ENCODE measurements around the gene ECM1. TPM values are rescaled to one million over a fixed set of nuclear protein-coding genes. Genes with fewer than 3 reads are reported as not detected.

ECM1 gene
- total and polyA plus RNA-seq, 2 experiments from 2014 or later = 0.74 to 1.1 TPM

DNA sequence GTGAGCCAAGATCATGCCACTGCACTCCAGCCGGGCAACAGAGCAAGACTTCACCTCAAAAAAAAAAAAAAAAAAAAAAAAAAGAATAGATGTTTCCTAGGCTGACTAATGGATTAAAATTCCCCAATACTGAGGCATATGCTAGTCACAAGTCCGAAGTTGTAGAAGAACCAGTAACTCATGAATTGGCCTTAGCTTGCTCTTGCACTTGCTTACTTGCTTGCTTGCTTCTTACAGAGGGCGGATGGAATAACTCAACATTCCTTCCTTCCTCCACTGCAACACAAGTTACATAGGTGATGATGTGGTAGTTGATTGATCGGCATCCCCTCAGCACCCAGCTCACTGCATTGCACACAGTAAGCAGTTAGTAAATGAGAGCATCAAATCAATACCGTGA is 23.5 kb upstream of the ECM1 start:
- no peak overlapping the region for H3K4me2 ChIP-seq
- no peak overlapping the region for H3K4me3 ChIP-seq
- no peak for TF ChIP-seq NANOG (IDR thresholded peaks at IDR 0.05; ENCODE audit: borderline replicate concordance)
- no peak for TF ChIP-seq EZH2phosphoT487 (IDR thresholded peaks at IDR 0.05; ENCODE audit: unreplicated experiment)
- no peak for TF ChIP-seq ZNF331 (CRISPR knock-in tag; IDR thresholded peaks at IDR 0.05; ENCODE audit: low read depth)
- no peak for TF ChIP-seq JUNB (IDR thresholded peaks at IDR 0.05; ENCODE audit: unreplicated experiment)
- TF ChIP-seq, protein P1, sequence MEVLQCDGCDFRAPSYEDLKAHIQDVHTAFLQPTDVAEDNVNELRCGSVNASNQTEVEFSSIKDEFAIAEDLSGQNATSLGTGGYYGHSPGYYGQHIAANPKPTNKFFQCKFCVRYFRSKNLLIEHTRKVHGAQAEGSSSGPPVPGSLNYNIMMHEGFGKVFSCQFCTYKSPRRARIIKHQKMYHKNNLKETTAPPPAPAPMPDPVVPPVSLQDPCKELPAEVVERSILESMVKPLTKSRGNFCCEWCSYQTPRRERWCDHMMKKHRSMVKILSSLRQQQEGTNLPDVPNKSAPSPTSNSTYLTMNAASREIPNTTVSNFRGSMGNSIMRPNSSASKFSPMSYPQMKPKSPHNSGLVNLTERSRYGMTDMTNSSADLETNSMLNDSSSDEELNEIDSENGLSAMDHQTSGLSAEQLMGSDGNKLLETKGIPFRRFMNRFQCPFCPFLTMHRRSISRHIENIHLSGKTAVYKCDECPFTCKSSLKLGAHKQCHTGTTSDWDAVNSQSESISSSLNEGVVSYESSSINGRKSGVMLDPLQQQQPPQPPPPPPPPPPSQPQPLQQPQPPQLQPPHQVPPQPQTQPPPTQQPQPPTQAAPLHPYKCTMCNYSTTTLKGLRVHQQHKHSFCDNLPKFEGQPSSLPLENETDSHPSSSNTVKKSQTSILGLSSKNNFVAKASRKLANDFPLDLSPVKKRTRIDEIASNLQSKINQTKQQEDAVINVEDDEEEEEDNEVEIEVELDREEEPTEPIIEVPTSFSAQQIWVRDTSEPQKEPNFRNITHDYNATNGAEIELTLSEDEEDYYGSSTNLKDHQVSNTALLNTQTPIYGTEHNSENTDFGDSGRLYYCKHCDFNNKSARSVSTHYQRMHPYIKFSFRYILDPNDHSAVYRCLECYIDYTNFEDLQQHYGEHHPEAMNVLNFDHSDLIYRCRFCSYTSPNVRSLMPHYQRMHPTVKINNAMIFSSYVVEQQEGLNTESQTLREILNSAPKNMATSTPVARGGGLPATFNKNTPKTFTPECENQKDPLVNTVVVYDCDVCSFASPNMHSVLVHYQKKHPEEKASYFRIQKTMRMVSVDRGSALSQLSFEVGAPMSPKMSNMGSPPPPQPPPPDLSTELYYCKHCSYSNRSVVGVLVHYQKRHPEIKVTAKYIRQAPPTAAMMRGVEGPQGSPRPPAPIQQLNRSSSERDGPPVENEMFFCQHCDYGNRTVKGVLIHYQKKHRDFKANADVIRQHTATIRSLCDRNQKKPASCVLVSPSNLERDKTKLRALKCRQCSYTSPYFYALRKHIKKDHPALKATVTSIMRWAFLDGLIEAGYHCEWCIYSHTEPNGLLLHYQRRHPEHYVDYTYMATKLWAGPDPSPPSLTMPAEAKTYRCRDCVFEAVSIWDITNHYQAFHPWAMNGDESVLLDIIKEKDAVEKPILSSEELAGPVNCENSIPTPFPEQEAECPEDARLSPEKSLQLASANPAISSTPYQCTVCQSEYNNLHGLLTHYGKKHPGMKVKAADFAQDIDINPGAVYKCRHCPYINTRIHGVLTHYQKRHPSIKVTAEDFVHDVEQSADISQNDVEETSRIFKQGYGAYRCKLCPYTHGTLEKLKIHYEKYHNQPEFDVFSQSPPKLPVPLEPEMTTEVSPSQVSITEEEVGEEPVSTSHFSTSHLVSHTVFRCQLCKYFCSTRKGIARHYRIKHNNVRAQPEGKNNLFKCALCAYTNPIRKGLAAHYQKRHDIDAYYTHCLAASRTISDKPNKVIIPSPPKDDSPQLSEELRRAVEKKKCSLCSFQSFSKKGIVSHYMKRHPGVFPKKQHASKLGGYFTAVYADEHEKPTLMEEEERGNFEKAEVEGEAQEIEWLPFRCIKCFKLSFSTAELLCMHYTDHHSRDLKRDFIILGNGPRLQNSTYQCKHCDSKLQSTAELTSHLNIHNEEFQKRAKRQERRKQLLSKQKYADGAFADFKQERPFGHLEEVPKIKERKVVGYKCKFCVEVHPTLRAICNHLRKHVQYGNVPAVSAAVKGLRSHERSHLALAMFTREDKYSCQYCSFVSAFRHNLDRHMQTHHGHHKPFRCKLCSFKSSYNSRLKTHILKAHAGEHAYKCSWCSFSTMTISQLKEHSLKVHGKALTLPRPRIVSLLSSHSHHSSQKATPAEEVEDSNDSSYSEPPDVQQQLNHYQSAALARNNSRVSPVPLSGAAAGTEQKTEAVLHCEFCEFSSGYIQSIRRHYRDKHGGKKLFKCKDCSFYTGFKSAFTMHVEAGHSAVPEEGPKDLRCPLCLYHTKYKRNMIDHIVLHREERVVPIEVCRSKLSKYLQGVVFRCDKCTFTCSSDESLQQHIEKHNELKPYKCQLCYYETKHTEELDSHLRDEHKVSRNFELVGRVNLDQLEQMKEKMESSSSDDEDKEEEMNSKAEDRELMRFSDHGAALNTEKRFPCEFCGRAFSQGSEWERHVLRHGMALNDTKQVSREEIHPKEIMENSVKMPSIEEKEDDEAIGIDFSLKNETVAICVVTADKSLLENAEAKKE (CRISPR knock-in tag; IDR thresholded peaks at IDR 0.05) = no peak
- no peak for TF ChIP-seq POLR2AphosphoS5 (IDR thresholded peaks at IDR 0.05; ENCODE audit: low read depth)
- no peak for TF ChIP-seq STAT1 (IDR thresholded peaks at IDR 0.05; ENCODE audit: unreplicated experiment)
- TF ChIP-seq ZNF114 (CRISPR knock-in tag; IDR thresholded peaks at IDR 0.05) = no peak
- TF ChIP-seq, protein P2, sequence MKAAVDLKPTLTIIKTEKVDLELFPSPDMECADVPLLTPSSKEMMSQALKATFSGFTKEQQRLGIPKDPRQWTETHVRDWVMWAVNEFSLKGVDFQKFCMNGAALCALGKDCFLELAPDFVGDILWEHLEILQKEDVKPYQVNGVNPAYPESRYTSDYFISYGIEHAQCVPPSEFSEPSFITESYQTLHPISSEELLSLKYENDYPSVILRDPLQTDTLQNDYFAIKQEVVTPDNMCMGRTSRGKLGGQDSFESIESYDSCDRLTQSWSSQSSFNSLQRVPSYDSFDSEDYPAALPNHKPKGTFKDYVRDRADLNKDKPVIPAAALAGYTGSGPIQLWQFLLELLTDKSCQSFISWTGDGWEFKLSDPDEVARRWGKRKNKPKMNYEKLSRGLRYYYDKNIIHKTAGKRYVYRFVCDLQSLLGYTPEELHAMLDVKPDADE (IDR thresholded peaks at IDR 0.05) = no peak
- TF ChIP-seq EZH2 (IDR thresholded peaks at IDR 0.05; ENCODE audit: low read depth, unreplicated experiment) = no peak

More for the DNA sequence above, 23.5 kb upstream of the ECM1 start:
- H3K9me3 Mint-ChIP-seq = no peaks in the 10 kb centered on the region
- H3K9me2 ChIP-seq (ENCODE audit: insufficient read depth) = no peaks in the 10 kb centered on the region
- no peak overlapping the region for H3K4me3 Mint-ChIP-seq
- no peak overlapping the region for H3K27ac Mint-ChIP-seq
- H3K36me3 Mint-ChIP-seq (ENCODE audit: low read depth) = peaks cover 8% of the 10 kb centered on the region
- DNase-seq (ENCODE audit: low spot score) (no peak), ATAC-seq (no peak)
- peaks cover 8% of the 10 kb centered on the region for H3K4me1 Mint-ChIP-seq
- no peaks in the 10 kb centered on the region for H4K20me1 ChIP-seq (replicated peaks; ENCODE audit: insufficient read depth)
- peaks cover 10% of the 10 kb centered on the region for H3K27me3 Mint-ChIP-seq (ENCODE audit: insufficient read depth, low read depth, poor library complexity)
- H3F3A ChIP-seq (replicated peaks; ENCODE audit: low read depth) = peaks cover 12% of the 10 kb centered on the region; the same call in 1 of the 2 replicates
- H2AFZ ChIP-seq = peak overlapping the region; percentile 95; the same call in 1 of the 2 replicates
- peaks cover 13% of the 10 kb centered on the region for H3K79me2 ChIP-seq (replicated peaks; ENCODE audit: insufficient read depth)
- H3K4me1 ChIP-seq (ENCODE audit: insufficient read depth) = peaks cover 4% of the 10 kb centered on the region; the same call in 1 of the 2 replicates
- H3K27ac ChIP-seq (ENCODE audit: low read depth) = no peak overlapping the region
- H3K27me3 ChIP-seq (ENCODE audit: insufficient read depth) = no peaks in the 10 kb centered on the region
- peaks cover 9% of the 10 kb centered on the region; the same call in 1 of the 2 replicates for H3K36me3 ChIP-seq (ENCODE audit: insufficient read depth)
